ENCODE measurements around the gene NAMPT.
A peak's percentile ranks its signal among the peaks of the same experiment; 100 is the strongest.

The NAMPT gene

DNA sequence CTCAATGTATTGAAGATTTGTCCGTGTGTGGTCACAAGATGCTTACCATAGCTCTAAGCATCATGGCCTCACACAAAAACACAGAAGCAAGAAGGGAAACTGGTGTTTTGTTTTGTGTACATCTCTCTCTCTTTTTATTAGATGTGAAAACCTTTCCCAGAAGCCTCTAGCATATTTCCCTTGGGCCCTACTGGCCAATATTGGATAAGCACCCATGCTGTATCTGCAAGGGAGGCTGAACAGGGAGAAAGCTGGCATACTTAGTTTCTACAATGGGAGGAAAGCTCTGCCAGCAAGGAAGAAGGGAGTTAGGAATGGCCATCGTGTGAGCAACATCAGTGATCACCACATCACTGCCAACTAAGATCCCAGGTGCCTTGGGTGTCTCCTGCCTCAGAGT is 9.6 kb upstream of the NAMPT start:
- no peak overlapping the region for H3K27ac ChIP-seq
- TF ChIP-seq, protein P1, sequence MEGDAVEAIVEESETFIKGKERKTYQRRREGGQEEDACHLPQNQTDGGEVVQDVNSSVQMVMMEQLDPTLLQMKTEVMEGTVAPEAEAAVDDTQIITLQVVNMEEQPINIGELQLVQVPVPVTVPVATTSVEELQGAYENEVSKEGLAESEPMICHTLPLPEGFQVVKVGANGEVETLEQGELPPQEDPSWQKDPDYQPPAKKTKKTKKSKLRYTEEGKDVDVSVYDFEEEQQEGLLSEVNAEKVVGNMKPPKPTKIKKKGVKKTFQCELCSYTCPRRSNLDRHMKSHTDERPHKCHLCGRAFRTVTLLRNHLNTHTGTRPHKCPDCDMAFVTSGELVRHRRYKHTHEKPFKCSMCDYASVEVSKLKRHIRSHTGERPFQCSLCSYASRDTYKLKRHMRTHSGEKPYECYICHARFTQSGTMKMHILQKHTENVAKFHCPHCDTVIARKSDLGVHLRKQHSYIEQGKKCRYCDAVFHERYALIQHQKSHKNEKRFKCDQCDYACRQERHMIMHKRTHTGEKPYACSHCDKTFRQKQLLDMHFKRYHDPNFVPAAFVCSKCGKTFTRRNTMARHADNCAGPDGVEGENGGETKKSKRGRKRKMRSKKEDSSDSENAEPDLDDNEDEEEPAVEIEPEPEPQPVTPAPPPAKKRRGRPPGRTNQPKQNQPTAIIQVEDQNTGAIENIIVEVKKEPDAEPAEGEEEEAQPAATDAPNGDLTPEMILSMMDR (IDR thresholded peaks at IDR 0.05): 0 out of 2 replicates have a peak, but pooled peaks have one; percentile 2
- no peak for TF ChIP-seq ZFX (IDR thresholded peaks at IDR 0.05; ENCODE audit: borderline replicate concordance)

DNA sequence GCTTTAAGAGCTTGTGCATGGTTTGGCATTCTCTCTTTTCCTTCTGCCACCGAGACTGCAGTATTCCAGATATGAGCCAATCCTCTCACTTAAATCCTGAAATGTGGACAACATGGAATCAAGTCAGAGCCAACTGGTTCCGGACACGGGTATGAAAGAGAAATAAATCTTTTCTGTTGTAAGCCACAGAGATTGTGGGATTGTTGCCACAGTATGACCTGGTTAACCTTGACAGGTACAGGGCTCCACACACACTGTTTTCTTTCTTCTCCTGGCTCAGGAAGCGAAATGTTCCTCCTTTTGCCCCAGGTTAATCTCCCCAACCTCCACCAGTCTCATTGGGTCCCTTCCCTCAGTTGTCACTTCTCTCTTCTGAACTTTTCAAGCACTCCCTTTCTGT is 6.5 kb upstream of the NAMPT start:
- no peak for TF ChIP-seq ZFX (IDR thresholded peaks at IDR 0.05; ENCODE audit: borderline replicate concordance)
- TF ChIP-seq, protein P1 (IDR thresholded peaks at IDR 0.05): no peak
- H3K27ac ChIP-seq: no peak overlapping the region

DNA sequence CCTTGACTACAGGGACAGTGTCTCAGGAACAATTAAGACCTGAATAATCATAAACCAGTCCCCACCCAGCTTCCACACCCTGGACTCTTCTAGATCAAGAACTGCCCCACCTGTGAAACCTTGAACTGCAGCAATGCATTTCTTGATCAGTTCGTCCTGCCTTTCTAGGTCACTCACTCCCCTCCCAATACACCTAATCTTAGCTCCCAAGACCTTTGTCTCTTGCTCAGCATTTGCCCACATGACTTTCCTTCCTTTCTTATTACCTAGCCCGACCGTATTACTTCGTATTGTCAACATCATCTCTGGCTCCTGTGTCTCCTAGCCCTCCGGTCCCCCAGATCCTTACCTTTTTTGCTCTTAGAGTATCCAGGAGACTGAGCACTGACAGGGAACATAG is 5.5 kb upstream of the NAMPT start:
- TF ChIP-seq, protein P1 (IDR thresholded peaks at IDR 0.05): no peak
- TF ChIP-seq ZFX (IDR thresholded peaks at IDR 0.05; ENCODE audit: borderline replicate concordance): no peak
- H3K27ac ChIP-seq: no peak overlapping the region

DNA sequence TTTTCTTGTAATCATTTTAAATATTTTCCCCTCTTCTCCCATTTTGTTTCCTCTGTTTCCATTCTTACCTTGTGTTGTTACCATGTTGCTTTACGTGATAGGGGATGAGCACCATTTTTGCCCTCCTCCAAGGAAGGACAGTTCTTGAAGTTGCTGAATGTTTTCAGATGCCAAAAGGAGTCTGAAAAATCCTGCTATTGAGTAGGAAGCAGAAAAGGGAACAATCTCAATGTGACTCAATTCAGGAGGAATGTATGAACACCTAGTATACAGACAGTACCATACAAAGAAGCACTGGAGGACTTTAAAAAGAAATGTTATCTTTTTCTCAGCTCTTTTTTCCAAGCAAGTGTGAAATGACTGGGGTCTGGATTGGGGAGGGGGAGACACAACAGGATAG is 5.1 kb upstream of the NAMPT start:
- no peak overlapping the region for H3K27ac ChIP-seq
- no peak for TF ChIP-seq ZFX (IDR thresholded peaks at IDR 0.05; ENCODE audit: borderline replicate concordance)
- TF ChIP-seq, protein P1 (IDR thresholded peaks at IDR 0.05): no peak

DNA sequence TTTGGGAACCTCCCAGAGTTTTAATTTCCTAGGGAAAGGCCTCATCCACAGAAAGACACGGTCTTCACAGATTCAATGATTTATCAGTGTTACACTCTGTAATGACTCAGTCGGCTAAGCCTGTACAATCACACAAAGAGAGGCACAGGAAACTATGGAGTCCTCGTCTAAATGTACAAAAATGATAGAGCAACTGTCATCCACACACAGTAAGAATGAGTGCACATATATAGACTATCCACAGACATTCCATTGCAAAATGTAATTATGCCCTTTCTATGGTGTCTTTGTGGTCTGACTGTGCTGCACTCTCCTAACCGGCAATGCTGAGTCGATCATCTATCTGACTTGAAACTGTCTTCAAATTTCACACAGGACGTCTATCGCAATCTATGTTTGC is 3.5 kb upstream of the NAMPT start:
- H3K27ac ChIP-seq: no peak overlapping the region
- TF ChIP-seq, protein P1 (IDR thresholded peaks at IDR 0.05): no peak
- TF ChIP-seq ZFX (IDR thresholded peaks at IDR 0.05; ENCODE audit: borderline replicate concordance): no peak

DNA sequence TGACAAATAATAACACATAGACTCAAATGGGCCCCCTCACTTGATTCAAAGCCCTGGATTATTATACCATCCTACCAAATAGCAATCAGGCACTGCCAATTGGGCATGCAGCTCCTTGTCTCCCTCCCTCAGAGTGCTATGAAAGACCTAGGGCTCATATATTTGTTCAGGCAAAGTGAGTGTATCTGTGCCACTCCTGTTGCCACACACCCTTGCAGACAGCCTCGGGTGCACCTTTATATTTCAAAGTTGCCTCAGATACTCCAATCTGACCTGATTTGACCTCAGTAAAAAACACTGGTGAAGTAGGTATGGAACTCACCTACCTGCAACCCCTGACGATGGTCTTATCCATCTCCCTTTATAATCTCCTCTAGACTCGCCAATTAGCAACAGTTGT is 3.0 kb upstream of the NAMPT start:
- no peak for TF ChIP-seq ZFX (IDR thresholded peaks at IDR 0.05; ENCODE audit: borderline replicate concordance)
- TF ChIP-seq, protein P1 (IDR thresholded peaks at IDR 0.05): no peak
- no peak overlapping the region for H3K27ac ChIP-seq

DNA sequence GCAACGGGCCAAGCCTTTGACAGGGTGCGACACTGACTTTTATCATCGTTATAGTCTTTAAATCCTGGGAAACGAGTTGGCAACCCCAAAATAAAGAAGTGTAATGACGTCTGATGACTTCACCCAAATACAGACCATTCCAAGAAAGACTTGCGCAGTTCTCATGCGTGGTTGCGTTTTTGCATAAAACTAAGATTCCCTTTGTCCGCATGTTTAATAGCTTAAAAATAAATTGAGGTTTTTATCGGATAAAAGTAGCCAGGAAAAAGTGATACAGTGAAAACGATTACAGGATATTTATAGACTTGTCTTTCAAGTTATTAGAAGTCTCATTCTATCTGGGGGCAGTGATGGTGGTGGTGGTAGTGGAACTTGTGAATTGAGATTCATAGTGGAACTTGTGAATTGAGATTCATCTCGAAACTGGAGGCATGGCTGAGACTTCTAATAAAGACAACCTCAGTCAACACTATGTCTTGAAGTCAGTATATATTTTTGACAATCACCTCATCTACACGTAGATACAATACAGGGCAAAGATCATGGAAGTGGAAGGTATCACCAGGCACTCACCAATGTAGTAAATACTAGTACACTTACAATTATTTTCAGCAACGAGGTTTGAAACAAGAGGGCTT is 1.2 kb upstream of the NAMPT start:
- H3K27ac ChIP-seq: peak overlapping the region; percentile 92
- no peak for TF ChIP-seq ZFX (IDR thresholded peaks at IDR 0.05; ENCODE audit: borderline replicate concordance)
- TF ChIP-seq, protein P1 (IDR thresholded peaks at IDR 0.05): no peak
